H1 (cell line): ENCODE data around the gene MTM1. TPM values are rescaled to one million over a fixed set of nuclear protein-coding genes. Genes with fewer than 3 reads are reported as not detected.

Experiments used
- CTCF ChIA-PET: fragments of 300-600 bp; sonication (Branson Sonifier 250); formaldehyde crosslinking; loops from one replicate; lab custom pipeline; 2021; ENCODE audit not compliant: partially characterized antibody; lab: Charles Lee
- POLR2A ChIA-PET: fragments of 300-600 bp; sonication (Branson Sonifier 250); formaldehyde crosslinking; loops from one replicate; lab custom pipeline; 2021; ENCODE audit warnings: inconsistent platforms; ENCODE audit not compliant: partially characterized antibody; lab: Charles Lee
- DNase-seq, 2 experiments: peaks; one replicate each; pipeline versions ENCODE4 v3.0.0 to v3.0.0-alpha.2; 2010 to 2022; ENCODE audit warnings: low spot score in 2 of 2, low read depth in 1 of 2, mixed read lengths in 1 of 2
- FAIRE-seq: peaks from 2 replicates; lab custom pipeline; 2011; peaks lifted over from hg19 to GRCh38; lab: Jason Lieb, UNC
- H2AFZ ChIP-seq: 2 replicates; pipeline ENCODE4 v1.8.1; 2012; ENCODE audit warnings: low read length, inconsistent platforms
- H2AK5ac ChIP-seq: 2 replicates; pipeline ENCODE4 v1.6.1; 2013; ENCODE audit warnings: low read depth, low read length
- H2BK120ac ChIP-seq: replicated peaks from 2 replicates; pipeline ENCODE3; 2013; ENCODE audit warnings: low read depth, low read length, inconsistent platforms
- H2BK12ac ChIP-seq: 2 replicates; pipeline ENCODE4 v1.6.1; 2013; ENCODE audit warnings: low read depth, low read length
- H2BK15ac ChIP-seq: 2 replicates; pipeline ENCODE4 v1.6.1; 2013; ENCODE audit warnings: low read length
- H2BK20ac ChIP-seq: 2 replicates; pipeline ENCODE4 v1.6.1; 2013; ENCODE audit warnings: low read length
- H2BK5ac ChIP-seq: 2 replicates; pipeline ENCODE4 v1.6.1; 2013; ENCODE audit warnings: low read depth, low read length
- H3K14ac ChIP-seq: 2 replicates; pipeline ENCODE4 v1.6.1; 2013; ENCODE audit warnings: inconsistent platforms; ENCODE audit not compliant: insufficient read length
- H3K18ac ChIP-seq: 2 replicates; pipeline ENCODE4 v1.6.1; 2013; ENCODE audit warnings: low read length; ENCODE audit errors: extremely low read depth
- H3K23ac ChIP-seq: 2 replicates; pipeline ENCODE4 v1.6.1; 2013; ENCODE audit warnings: inconsistent platforms; ENCODE audit not compliant: insufficient read length
- H3K23me2 ChIP-seq: 2 replicates; pipeline ENCODE4 v1.6.1; 2013; ENCODE audit warnings: low read depth, low read length
- H3K27ac ChIP-seq: 2 replicates; pipeline ENCODE4 v1.6.1; 2011; ENCODE audit warnings: low read depth, low read length, inconsistent platforms
- H3K27me3 ChIP-seq, 4 experiments: replicated peaks in 1 of 4; 1 replicate in 1 of 4; 2 replicates in 3 of 4; pipeline versions ENCODE4 v1.6.1 to v1.8.1; 2011 to 2013; ENCODE audit warnings: low read length in 3 of 4, mild to moderate bottlenecking in 3 of 4, inconsistent platforms in 2 of 4, mixed read lengths in 2 of 4, moderate library complexity in 1 of 4; ENCODE audit not compliant: control insufficient read depth in 3 of 4, insufficient read depth in 3 of 4; ENCODE audit errors: extremely low read depth in 1 of 4
- H3K36me3 ChIP-seq, 4 experiments: 2 replicates each; pipeline versions ENCODE4 v1.6.1 to v1.8.1; 2011 to 2013; ENCODE audit warnings: mild to moderate bottlenecking in 4 of 4, low read length in 3 of 4, moderate library complexity in 2 of 4, control low read depth in 1 of 4, inconsistent platforms in 1 of 4; ENCODE audit not compliant: insufficient read depth in 4 of 4, control insufficient read depth in 2 of 4
- H3K4ac ChIP-seq: replicated peaks from 2 replicates; pipeline ENCODE3; 2013; ENCODE audit warnings: low read length, low read depth, mixed read lengths, inconsistent platforms; ENCODE audit not compliant: insufficient read length
- H3K4me1 ChIP-seq, 4 experiments: replicated peaks in 1 of 4; 1 replicate in 1 of 4; 2 replicates in 3 of 4; pipeline versions ENCODE4 v1.6.1 to v1.8.1; 2011 to 2013; ENCODE audit warnings: low read length in 3 of 4, inconsistent platforms in 2 of 4, mixed read lengths in 1 of 4; ENCODE audit not compliant: insufficient read depth in 4 of 4, control insufficient read depth in 3 of 4
- H3K4me2 ChIP-seq, 2 experiments: 2 replicates each; pipeline versions ENCODE4 v1.6.1 to v1.8.1; 2011 to 2013; ENCODE audit warnings: low read depth in 2 of 2, low read length in 2 of 2, control low read depth in 1 of 2, inconsistent platforms in 1 of 2, mild to moderate bottlenecking in 1 of 2; ENCODE audit not compliant: insufficient read depth in 1 of 2
- H3K4me3 ChIP-seq, 4 experiments: fragments of 200-600, 300-600 bp in 1 of 4; sonication (generic), shearing (Covaris generic), sonication (Bioruptor Twin) in 1 of 4; 2 replicates each; pipeline versions ENCODE4 v1.5.1 to v1.8.1; 2011 to 2016; ENCODE audit warnings: low read length in 4 of 4, low read depth in 3 of 4, control low read depth in 2 of 4, inconsistent platforms in 2 of 4, mild to moderate bottlenecking in 2 of 4, mixed read lengths in 1 of 4, moderate library complexity in 1 of 4; ENCODE audit not compliant: insufficient read depth in 2 of 4; ENCODE audit errors: extremely low read depth in 1 of 4
- H3K56ac ChIP-seq: replicated peaks from 2 replicates; pipeline ENCODE3; 2013; ENCODE audit warnings: low read depth, mild to moderate bottlenecking, mixed read lengths, low read length, inconsistent platforms; ENCODE audit not compliant: insufficient read length
- H3K79me1 ChIP-seq: 2 replicates; pipeline ENCODE4 v1.6.1; 2013; ENCODE audit warnings: low read depth, low read length, control low read depth
- H3K79me2 ChIP-seq, 2 experiments: 2 replicates each; pipeline versions ENCODE4 v1.6.1 to v1.8.1; 2012 to 2013; ENCODE audit warnings: low read length in 2 of 2, mild to moderate bottlenecking in 2 of 2, inconsistent platforms in 1 of 2; ENCODE audit not compliant: insufficient read depth in 2 of 2, control insufficient read depth in 1 of 2
- H3K9ac ChIP-seq, 4 experiments: replicated peaks in 1 of 4; 1 replicate in 1 of 4; 2 replicates in 3 of 4; pipeline versions ENCODE4 v1.6.1 to v1.8.1; 2011 to 2013; ENCODE audit warnings: low read depth in 3 of 4, low read length in 3 of 4, control low read depth in 2 of 4, mild to moderate bottlenecking in 2 of 4, moderate library complexity in 2 of 4, inconsistent platforms in 1 of 4; ENCODE audit errors: extremely low read depth in 1 of 4
- H3K9me3 ChIP-seq, 2 experiments: 2 replicates each; pipeline versions ENCODE4 v1.6.1 to v1.8.1; 2012 to 2013; ENCODE audit warnings: mild to moderate bottlenecking in 2 of 2, moderate library complexity in 2 of 2, control low read depth in 1 of 2, inconsistent platforms in 1 of 2, low read depth in 1 of 2, low read length in 1 of 2, mixed read lengths in 1 of 2; ENCODE audit not compliant: insufficient read depth in 2 of 2
- H4K20me1 ChIP-seq, 2 experiments: replicated peaks in 1 of 2; 2 replicates each; pipeline versions ENCODE3 to v1.8.1; 2011 to 2013; ENCODE audit warnings: inconsistent platforms in 2 of 2, low read length in 2 of 2, mild to moderate bottlenecking in 1 of 2; ENCODE audit not compliant: insufficient read depth in 2 of 2, control insufficient read depth in 1 of 2
- H4K5ac ChIP-seq: 2 replicates; pipeline ENCODE4 v1.6.1; 2013; ENCODE audit warnings: low read length, low read depth, mixed read lengths, inconsistent platforms; ENCODE audit not compliant: insufficient read length
- H4K8ac ChIP-seq: 2 replicates; pipeline ENCODE4 v1.8.0; 2013; ENCODE audit warnings: mild to moderate bottlenecking, moderate library complexity, low read length, inconsistent platforms; ENCODE audit not compliant: insufficient read depth; ENCODE audit errors: extremely low read depth
- H4K91ac ChIP-seq: replicated peaks from 2 replicates; pipeline ENCODE3; 2013; ENCODE audit warnings: low read length, mixed read lengths, inconsistent platforms; ENCODE audit not compliant: insufficient read length
- CBX5 ChIP-seq: fragments of 300-800, 300-1000 bp; sonication (generic); IDR thresholded peaks from 2 replicates; pipeline ENCODE4 v1.7.1; 2016; ENCODE audit warnings: antibody characterized with exemption, low read length, low read depth
- GTF2F1 ChIP-seq: IDR thresholded peaks from 2 replicates; pipeline ENCODE4 v1.6.1; 2012; ENCODE audit warnings: low read depth, low read length, improper control_type of control experiment, borderline replicate concordance
- JUN ChIP-seq: IDR thresholded peaks from 2 replicates; pipeline ENCODE4 v1.6.1; 2011; ENCODE audit warnings: low read depth, mild to moderate bottlenecking, improper control_type of control experiment, low read length
- KDM4A ChIP-seq: IDR thresholded peaks from one replicate; pipeline ENCODE4 v1.7.1; 2012; ENCODE audit warnings: low read depth, mild to moderate bottlenecking, moderate library complexity, low read length, inconsistent platforms; ENCODE audit not compliant: severe bottlenecking
- POLR2A ChIP-seq, 2 experiments: IDR thresholded peaks; 1 replicate in 1 of 2; 2 replicates in 1 of 2; pipeline ENCODE4 v1.6.1; 2011; ENCODE audit warnings: low read depth in 2 of 2, low read length in 2 of 2, mild to moderate bottlenecking in 2 of 2; ENCODE audit errors: control extremely low read depth in 1 of 2
- SP4 ChIP-seq: IDR thresholded peaks from 2 replicates; pipeline ENCODE4 v1.6.1; 2012; ENCODE audit warnings: low read length, inconsistent platforms
- SRF ChIP-seq: IDR thresholded peaks from 2 replicates; pipeline ENCODE4 v1.6.1; 2011; ENCODE audit warnings: mild to moderate bottlenecking, low read depth, low read length, moderate library complexity
- TAF1 ChIP-seq: IDR thresholded peaks from 2 replicates; pipeline ENCODE4 v1.6.1; 2011; ENCODE audit warnings: mild to moderate bottlenecking, low read depth, low read length
- USF2 ChIP-seq: IDR thresholded peaks from 2 replicates; pipeline ENCODE4 v1.6.1; 2011; ENCODE audit warnings: low read length, improper control_type of control experiment
- WGBS, 2 experiments: shearing (Covaris generic) in 1 of 2; methylation state at CpG; one replicate each; pipeline versions ENCODE4 v1.1.6 to v1.1.7; 2013 to 2015; ENCODE audit warnings: low lambda C conversion rate in 2 of 2, mixed read lengths in 2 of 2, inconsistent platforms in 1 of 2, low coverage in 1 of 2, missing lambda C conversion rate in 1 of 2; ENCODE audit not compliant: insufficient replicate concordance in 2 of 2, insufficient coverage in 1 of 2, insufficient read length in 1 of 2; ENCODE audit errors: extremely low coverage in 1 of 2, missing lambda C conversion rate in 1 of 2; 5-methylcytosine and 5-hydroxymethylcytosine counted together
- polyA plus RNA-seq, 7 experiments: library from polyadenylated mRNA; depleted of rRNA in 3 of 7; stranded (reverse) in 5 of 7; unstranded in 2 of 7; fragments of >200 nt in 5 of 7; fragments of 200-250 nt in 2 of 7; gene quantifications; 1 replicate in 5 of 7; 2 replicates in 1 of 7; 4 replicates in 1 of 7; pipeline versions ENCODE4 v1.2.1 to v1.2.3, GENCODE V29; 2011 to 2013; ENCODE audit warnings: missing spikeins in 2 of 7, mixed read lengths in 2 of 7
- total RNA-seq: library from RNA; stranded (reverse); fragmentation: NEBNext Ultra II Directional; extraction: Animal tissue kit (Norgen Biotek cat#: 25700); gene quantifications from 2 replicates; pipeline ENCODE4 v1.2.1, GENCODE V29; 2021

MTM1 gene
- total and polyA plus RNA-seq, 2 of the 8 experiments (the other 6 are each of a cell fraction or from before 2014, with no cell fraction given): 2.3 to 8.4 TPM

GRCh38 chrX:150648296-150648940 is 80.0 kb downstream of the MTM1 start:
- Histone ChIP-seq H3K18ac (no peak overlapping the region), H2BK15ac (no peak overlapping the region), H3K23ac (no peak overlapping the region), H3K36me3 (no peaks in the 10 kb centered on the region; a peak in 2 of 8 replicates), H2BK5ac (no peak overlapping the region), H3K79me1 (no peaks in the 10 kb centered on the region), H2BK20ac (no peak overlapping the region), H3K56ac (no peak overlapping the region), H3K23me2 (no peaks in the 10 kb centered on the region), H4K20me1 (no peaks in the 10 kb centered on the region), H3K4ac (no peak overlapping the region), H3K9me3 (no peaks in the 10 kb centered on the region), H2BK120ac (no peak overlapping the region), H3K79me2 (no peaks in the 10 kb centered on the region), H4K5ac (no peak overlapping the region), H4K8ac (no peak overlapping the region)
- POLR2A ChIA-PET: no interaction called here
- DNase-seq: no peak
- 85% methylated on average over 3 of the region's 4 CpGs; no CpG with 5 or more reads in 1 of the 2 experiments for WGBS, 2 experiments
- FAIRE-seq: peak; percentile 52
- TF ChIP-seq GTF2F1 (no peak), KDM4A (no peak), TAF1 (no peak), POLR2A (IDR thresholded peaks at IDR 0.05; ENCODE audit: control extremely low read depth in 1 of 2, low read depth in 2 of 2, low read length in 2 of 2) (no peak), CBX5 (no peak), SRF (no peak), SP4 (no peak), USF2 (no peak), JUN (no peak)
- TF ChIP-seq, all 59 proteins: peak for 0
- CTCF ChIA-PET: no interaction called here
- no peak overlapping the region for H3K4me2 ChIP-seq
- H4K91ac ChIP-seq: no peak overlapping the region
- no peak overlapping the region for H3K4me3 ChIP-seq
- H3K4me1 ChIP-seq: no peaks in the 10 kb centered on the region
- H3K27me3 ChIP-seq: no peaks in the 10 kb centered on the region
- H3K9ac ChIP-seq: no peak overlapping the region
- H3K14ac ChIP-seq: no peak overlapping the region
- H3K27ac ChIP-seq: no peak overlapping the region
- H2AFZ ChIP-seq: no peak overlapping the region
- H2BK12ac ChIP-seq: no peak overlapping the region
- H2AK5ac ChIP-seq: no peak overlapping the region
